ENCODE measurements around the gene NDUFV3. TPM values are rescaled to one million over a fixed set of nuclear protein-coding genes. Genes with fewer than 3 reads are reported as not detected.

Gene NDUFV3
- total RNA-seq, 2 experiments from 2014 or later: 27.7 to 28.1 TPM

- no peak overlapping the region for H3K4me3 Mint-ChIP-seq
- H3K9me3 Mint-ChIP-seq (ENCODE audit: insufficient read depth): no peaks in the 10 kb centered on the region
- DNase-seq (peak; percentile 59), ATAC-seq (peak; percentile 69)
- POLR2A ChIA-PET: no interaction called here
- H3K27me3 Mint-ChIP-seq (ENCODE audit: low read depth): no peaks in the 10 kb centered on the region
- H3K36me3 Mint-ChIP-seq (ENCODE audit: low read depth): peaks cover 59% of the 10 kb centered on the region
- no peak overlapping the region for H3K27ac Mint-ChIP-seq
- H3K4me1 Mint-ChIP-seq (ENCODE audit: low read depth): peaks cover 13% of the 10 kb centered on the region
- CTCF ChIA-PET: interaction anchor here (1.0 to 1.1 kb wide), 2 partner anchors 12 to 72 kb away, joined by 3 read pairs; no protein-coding TSS in a partner anchor
Measured at GRCh38 chr21:42850866-42851391, 42.2 kb upstream of the NDUFV3 start.

- DNase-seq (no peak), ATAC-seq (no peak)
- Mint-ChIP-seq H3K4me3 (no peak overlapping the region), H3K4me1 (ENCODE audit: low read depth) (peaks cover 13% of the 10 kb centered on the region), H3K36me3 (ENCODE audit: low read depth) (peaks cover 59% of the 10 kb centered on the region), H3K27me3 (ENCODE audit: low read depth) (no peaks in the 10 kb centered on the region), H3K27ac (peak overlapping the region; percentile 43), H3K9me3 (ENCODE audit: insufficient read depth) (no peaks in the 10 kb centered on the region)
- CTCF ChIA-PET: interaction anchor here (1.0 to 1.1 kb wide), 2 partner anchors 13 to 71 kb away, joined by 3 read pairs; no protein-coding TSS in a partner anchor
- POLR2A ChIA-PET: interaction anchor here (0.6 kb wide), 1 partner anchor 17 kb away, joined by 3 read pairs; no protein-coding TSS in a partner anchor
Measured at GRCh38 chr21:42851812-42852665, 41.1 kb upstream of the NDUFV3 start.

- Mint-ChIP-seq H3K27me3 (ENCODE audit: low read depth) (no peaks in the 10 kb centered on the region), H3K27ac (no peak overlapping the region), H3K9me3 (ENCODE audit: insufficient read depth) (no peaks in the 10 kb centered on the region), H3K4me1 (ENCODE audit: low read depth) (peaks cover 13% of the 10 kb centered on the region), H3K4me3 (no peak overlapping the region), H3K36me3 (ENCODE audit: low read depth) (peaks cover 65% of the 10 kb centered on the region)
- ATAC-seq (no peak), DNase-seq (no peak)
- ChIA-PET POLR2A (no interaction called here), CTCF (no interaction called here)
Measured at GRCh38 chr21:42852925-42853570, 40.1 kb upstream of the NDUFV3 start.

- Mint-ChIP-seq H3K9me3 (ENCODE audit: insufficient read depth) (no peaks in the 10 kb centered on the region), H3K27ac (no peak overlapping the region), H3K27me3 (ENCODE audit: low read depth) (no peaks in the 10 kb centered on the region), H3K36me3 (ENCODE audit: low read depth) (peaks cover 67% of the 10 kb centered on the region), H3K4me1 (ENCODE audit: low read depth) (peaks cover 14% of the 10 kb centered on the region), H3K4me3 (no peak overlapping the region)
- DNase-seq (no peak), ATAC-seq (no peak)
- ChIA-PET POLR2A (no interaction called here), CTCF (no interaction called here)
Measured at GRCh38 chr21:42853621-42854020, 39.5 kb upstream of the NDUFV3 start.

GRCh38 chr21:42854246-42855010 is 38.7 kb upstream of the NDUFV3 start:
- ATAC-seq (no peak), DNase-seq (no peak)
- Mint-ChIP-seq H3K4me1 (ENCODE audit: low read depth) (peaks cover 13% of the 10 kb centered on the region), H3K36me3 (ENCODE audit: low read depth) (peaks cover 65% of the 10 kb centered on the region), H3K27me3 (ENCODE audit: low read depth) (no peaks in the 10 kb centered on the region), H3K27ac (no peak overlapping the region), H3K9me3 (ENCODE audit: insufficient read depth) (no peaks in the 10 kb centered on the region), H3K4me3 (no peak overlapping the region)
- ChIA-PET CTCF (no interaction called here), POLR2A (no interaction called here)

- ATAC-seq (no peak), DNase-seq (no peak)
- H3K27me3 Mint-ChIP-seq (ENCODE audit: low read depth): no peaks in the 10 kb centered on the region
- ChIA-PET CTCF (interaction anchor here (1.5 kb wide), 1 partner anchor 262 kb away, joined by 3 read pairs; no protein-coding TSS in a partner anchor), POLR2A (no interaction called here)
- H3K9me3 Mint-ChIP-seq (ENCODE audit: insufficient read depth): no peaks in the 10 kb centered on the region
- H3K4me1 Mint-ChIP-seq (ENCODE audit: low read depth): peaks cover 11% of the 10 kb centered on the region
- H3K27ac Mint-ChIP-seq: no peak overlapping the region
- H3K36me3 Mint-ChIP-seq (ENCODE audit: low read depth): peaks cover 60% of the 10 kb centered on the region
- H3K4me3 Mint-ChIP-seq: no peak overlapping the region
Measured at GRCh38 chr21:42855171-42855936, 37.8 kb upstream of the NDUFV3 start.

- ATAC-seq (no peak), DNase-seq (no peak)
- Mint-ChIP-seq H3K27ac (no peak overlapping the region), H3K36me3 (ENCODE audit: low read depth) (peaks cover 61% of the 10 kb centered on the region), H3K4me3 (no peak overlapping the region), H3K27me3 (ENCODE audit: low read depth) (no peaks in the 10 kb centered on the region), H3K9me3 (ENCODE audit: insufficient read depth) (no peaks in the 10 kb centered on the region), H3K4me1 (ENCODE audit: low read depth) (peaks cover 10% of the 10 kb centered on the region)
- CTCF ChIA-PET: interaction anchor here (1.5 kb wide), 1 partner anchor 263 kb away, joined by 3 read pairs; no protein-coding TSS in a partner anchor
- POLR2A ChIA-PET: no interaction called here
Measured at GRCh38 chr21:42855937-42856335, 37.2 kb upstream of the NDUFV3 start.

- no peak for ATAC-seq
- peaks cover 2% of the 10 kb centered on the region for H3K4me1 Mint-ChIP-seq (ENCODE audit: low read depth)
- CTCF ChIA-PET: no interaction called here
- H3K27ac Mint-ChIP-seq: no peak overlapping the region
- no peak for DNase-seq
- H3K9me3 Mint-ChIP-seq (ENCODE audit: insufficient read depth): no peaks in the 10 kb centered on the region
- peaks cover 52% of the 10 kb centered on the region for H3K36me3 Mint-ChIP-seq (ENCODE audit: low read depth)
- H3K4me3 Mint-ChIP-seq: no peak overlapping the region
- POLR2A ChIA-PET: no interaction called here
- no peaks in the 10 kb centered on the region for H3K27me3 Mint-ChIP-seq (ENCODE audit: low read depth)
Measured at GRCh38 chr21:42857216-42857615, 35.9 kb upstream of the NDUFV3 start.

GRCh38 chr21:42858185-42858847 is 34.8 kb upstream of the NDUFV3 start:
- Mint-ChIP-seq H3K4me3 (no peak overlapping the region), H3K4me1 (ENCODE audit: low read depth) (peaks cover 2% of the 10 kb centered on the region), H3K27me3 (ENCODE audit: low read depth) (no peaks in the 10 kb centered on the region), H3K36me3 (ENCODE audit: low read depth) (peaks cover 61% of the 10 kb centered on the region), H3K9me3 (ENCODE audit: insufficient read depth) (no peaks in the 10 kb centered on the region), H3K27ac (peak overlapping the region; percentile 62)
- no peak for DNase-seq
- ChIA-PET POLR2A (no interaction called here), CTCF (no interaction called here)
- no peak for ATAC-seq

GRCh38 chr21:42858957-42859890 is 33.9 kb upstream of the NDUFV3 start:
- ChIA-PET CTCF (no interaction called here), POLR2A (no interaction called here)
- Mint-ChIP-seq H3K4me3 (no peak overlapping the region), H3K4me1 (ENCODE audit: low read depth) (peaks cover 2% of the 10 kb centered on the region), H3K9me3 (ENCODE audit: insufficient read depth) (no peaks in the 10 kb centered on the region), H3K27me3 (ENCODE audit: low read depth) (no peaks in the 10 kb centered on the region), H3K36me3 (ENCODE audit: low read depth) (peaks cover 62% of the 10 kb centered on the region), H3K27ac (no peak overlapping the region)
- ATAC-seq: no peak
- DNase-seq: no peak

Data from activated CD8-positive, alpha-beta T cell treated with anti-CD3 and anti-CD28 coated beads, Interleukin-2, amount 10 ng/mL, durations not matched to agents 7 days and 5 days (primary cell).